NCI-H526 treated with DMSO at 0.1 percent for 48 hours (cell line): Measurements from ENCODE around the gene FUT2.

ENCODE experiments used
- DNase-seq: peaks from one replicate; lab custom pipeline; 2025; lab: John Stamatoyannopoulos, UW

FUT2 gene

GRCh38 chr19:48726556-48726955 is 30.8 kb downstream of the FUT2 start:
- DNase-seq, result no peak

GRCh38 chr19:48728911-48729664 is 33.3 kb downstream of the FUT2 start:
- no peak for DNase-seq

- DNase-seq, result no peak
Observed at GRCh38 chr19:48731452-48731851, 35.7 kb downstream of the FUT2 start.

GRCh38 chr19:48734625-48735024 is 38.9 kb downstream of the FUT2 start:
- DNase-seq, result no peak

GRCh38 chr19:48735031-48735615 is 39.4 kb downstream of the FUT2 start:
- peak; percentile 50 for DNase-seq

GRCh38 chr19:48737360-48737998 is 41.7 kb downstream of the FUT2 start:
- DNase-seq, result no peak

- DNase-seq, result peak; percentile 95
Observed at GRCh38 chr19:48738557-48739403, 43.0 kb downstream of the FUT2 start.

GRCh38 chr19:48739404-48740163 is 43.8 kb downstream of the FUT2 start:
- DNase-seq, result no peak

GRCh38 chr19:48740164-48740972 is 44.6 kb downstream of the FUT2 start, which contains the start of gene RASIP1:
Gene RASIP1 (minus strand): TSS chr19:48740610. CDS start chr19:48740282, 328 bp downstream.
- no peak for DNase-seq

- DNase-seq, result no peak
Observed at GRCh38 chr19:48741129-48741999, 45.6 kb downstream of the FUT2 start.

- no peak for DNase-seq
Observed at GRCh38 chr19:48742096-48742495, 46.3 kb downstream of the FUT2 start.

- DNase-seq, result peak; percentile 18
Observed at GRCh38 chr19:48745208-48745995, 49.6 kb downstream of the FUT2 start.

GRCh38 chr19:48746110-48746509 is 50.3 kb downstream of the FUT2 start:
- no peak for DNase-seq

- no peak for DNase-seq
Observed at GRCh38 chr19:48746738-48747575, 51.2 kb downstream of the FUT2 start, which contains the start of gene IZUMO1. Gene IZUMO1 (minus strand): TSS chr19:48746909. CDS start chr19:48745859, 1,050 bp downstream.

- DNase-seq, result no peak
Observed at GRCh38 chr19:48749571-48750198, 53.9 kb downstream of the FUT2 start.

GRCh38 chr19:48750351-48750750 is 54.6 kb downstream of the FUT2 start:
- no peak for DNase-seq
